T-cell (primary cell): Measurements from ENCODE around the gene LPO. TPM values are rescaled to one million over a fixed set of nuclear protein-coding genes. Genes with fewer than 3 reads are reported as not detected.

Experiments used
- ATAC-seq, 4 experiments: fragments of 200-7000 bp in 3 of 4; fragments of 150-1000 bp in 1 of 4; cut with Tn5 transposase; replicated peaks in 1 of 4; 1 replicate in 3 of 4; 2 replicates in 1 of 4; pipeline ENCODE4 v1.10.0; 2021; ENCODE audit warnings: moderate library complexity in 3 of 4, mild to moderate bottlenecking in 2 of 4, moderate number of reproducible peaks in 1 of 4
- CTCF ChIA-PET, 2 donors: fragments of 300-600 bp; sonication (Branson Sonifier 250); formaldehyde crosslinking; loops; one replicate each; lab custom pipeline; 2022; ENCODE audit warnings: antibody characterized with exemption in 2 of 2; lab: Charles Lee
- POLR2A ChIA-PET, 2 donors: fragments of 300-600 bp; sonication (Branson Sonifier 250); formaldehyde crosslinking; loops; one replicate each; lab custom pipeline; 2022; ENCODE audit warnings: antibody characterized with exemption in 2 of 2; lab: Charles Lee
- DNase-seq, 35 experiments: peaks; one replicate each; pipeline versions ENCODE4 v3.0.0 to v3.0.0-alpha.2; 2013 to 2023
- H3K27ac ChIP-seq: one replicate; pipeline ENCODE4 v1.5.1; 2013; ENCODE audit warnings: low read length
- H3K27me3 ChIP-seq, 2 experiments: replicated peaks in 1 of 2; 1 replicate in 1 of 2; 2 replicates in 1 of 2; pipeline versions ENCODE4 v1.6.1 to v1.7.0; 2013; ENCODE audit warnings: low read length in 1 of 2, mixed read lengths in 1 of 2; ENCODE audit not compliant: control insufficient read depth in 2 of 2, insufficient read depth in 2 of 2; ENCODE audit errors: extremely low read depth in 1 of 2
- H3K36me3 ChIP-seq, 2 donors: 1 replicate in 1 of 2; 2 replicates in 1 of 2; pipeline versions ENCODE4 v1.6.1 to v1.7.0; 2013; ENCODE audit warnings: low read length in 1 of 2; ENCODE audit not compliant: control insufficient read depth in 2 of 2, insufficient read depth in 1 of 2; ENCODE audit errors: extremely low read depth in 1 of 2
- H3K4me1 ChIP-seq, 2 experiments: 1 replicate in 1 of 2; 2 replicates in 1 of 2; pipeline versions ENCODE4 v1.6.1 to v1.7.0; 2013; ENCODE audit warnings: low read length in 2 of 2, mixed read lengths in 1 of 2; ENCODE audit not compliant: insufficient read depth in 2 of 2, control insufficient read depth in 1 of 2; ENCODE audit errors: extremely low read depth in 1 of 2
- H3K4me3 ChIP-seq, 2 donors: 1 replicate in 1 of 2; 2 replicates in 1 of 2; pipeline versions ENCODE4 v1.5.1 to v1.7.0; 2013; ENCODE audit warnings: mild to moderate bottlenecking in 2 of 2, low read length in 1 of 2, moderate library complexity in 1 of 2; ENCODE audit not compliant: control insufficient read depth in 1 of 2; ENCODE audit errors: extremely low read depth in 1 of 2
- H3K9me3 ChIP-seq: 2 replicates; pipeline ENCODE4 v1.7.0; 2013
- H3K27ac Mint-ChIP-seq, 2 donors: one replicate each; pipeline ENCODE4 v1.8.0; 2020 to 2021; ENCODE audit warnings: mild to moderate bottlenecking in 2 of 2, mixed read lengths in 2 of 2
- H3K27me3 Mint-ChIP-seq, 2 donors: one replicate each; pipeline ENCODE4 v1.8.0; 2021 to 2022; ENCODE audit warnings: mixed read lengths in 2 of 2
- H3K36me3 Mint-ChIP-seq: one replicate; pipeline ENCODE4 v1.8.0; 2021; ENCODE audit warnings: mixed read lengths
- H3K4me1 Mint-ChIP-seq, 3 donors: one replicate each; pipeline ENCODE4 v1.8.0; 2020 to 2022; ENCODE audit warnings: mixed read lengths in 3 of 3, mild to moderate bottlenecking in 1 of 3
- H3K4me3 Mint-ChIP-seq, 3 donors: one replicate each; pipeline ENCODE4 v1.8.0; 2020 to 2022; ENCODE audit warnings: mild to moderate bottlenecking in 3 of 3, mixed read lengths in 3 of 3, moderate library complexity in 3 of 3
- H3K9me3 Mint-ChIP-seq, 3 donors: one replicate each; pipeline ENCODE4 v1.8.0; 2020 to 2022; ENCODE audit warnings: mixed read lengths in 3 of 3
- WGBS: methylation state at CpG from one replicate; pipeline ENCODE4 v1.1.5; 2013; ENCODE audit warnings: missing lambda C conversion rate; ENCODE audit not compliant: insufficient coverage; 5-methylcytosine and 5-hydroxymethylcytosine counted together
- total RNA-seq, 35 experiments: library from RNA in 6 of 35; stranded (reverse) in 6 of 35; fragments of 120-200 nt in 1 of 35; gene quantifications; one replicate each; pipeline versions ENCODE4 v1.2.1 to v1.2.4 and lab custom pipeline; 2013 to 2026

LPO gene
- total RNA-seq, 5 donors from 2014 or later (not counting 1 experiment from before 2014, with no cell fraction given), result not detected

GRCh38 chr17:58317421-58318064, 79.2 kb downstream of the LPO start:
- no peaks in the 10 kb centered on the region for H3K9me3 Mint-ChIP-seq
- peak overlapping the region; percentile 73 for H3K27ac ChIP-seq
- peaks cover 3 to 22% of the 10 kb centered on the region in 2 experiments for H3K4me1 ChIP-seq
- no peak overlapping the region for H3K4me3 ChIP-seq
- peaks cover 12 to 20% (median 15%) of the 10 kb centered on the region in 3 donors for H3K4me1 Mint-ChIP-seq
- peaks cover 0 to 32% of the 10 kb centered on the region in 2 donors for H3K36me3 ChIP-seq
- peaks cover 17% of the 10 kb centered on the region for H3K36me3 Mint-ChIP-seq
- H3K27me3 Mint-ChIP-seq, result no peaks in the 10 kb centered on the region
- POLR2A ChIA-PET, result interaction anchor here (0.5 to 2.4 kb wide), 11 partner anchors 10 to 212 kb away, joined by 3 to 25 read pairs (median 3); partner anchors contain the start of genes SUPT4H1 (in 1 of the 2) and TSPOAP1 (in 1 of the 2)
- peak overlapping the region in 1 of 3 donors; percentile 17 for H3K4me3 Mint-ChIP-seq
- DNase-seq (peak; percentile 48 to 88 (median 68)), ATAC-seq (peak; percentile 88 to 93 (median 92))
- H3K9me3 ChIP-seq, result no peaks in the 10 kb centered on the region
- peak overlapping the region; percentile 93 to 95 for H3K27ac Mint-ChIP-seq
- H3K27me3 ChIP-seq, result no peaks in the 10 kb centered on the region
- CTCF ChIA-PET, result interaction anchor here (0.6 to 7.8 kb wide), 42 partner anchors 9 to 1747 kb away, joined by 3 to 191 read pairs (median 5); partner anchors contain the start of genes RNF43 (in 2 of the 2), SUPT4H1 (in 2 of the 2), HSF5 (in 1 of the 2) and MTMR4 (in 1 of the 2)
- 7% methylated on average over 1 of the region's 5 CpGs for WGBS

- peaks cover 12 to 20% (median 15%) of the 10 kb centered on the region in 3 donors for H3K4me1 Mint-ChIP-seq
- peak in 1 of 35 experiments; percentile 22 for DNase-seq
- H3K4me3 Mint-ChIP-seq, result no peak overlapping the region
- no peaks in the 10 kb centered on the region for H3K9me3 Mint-ChIP-seq
- WGBS, result 98% methylated on average over 8 of the region's 9 CpGs
- H3K4me3 ChIP-seq, result no peak overlapping the region
- H3K36me3 ChIP-seq, result peaks cover 0 to 35% of the 10 kb centered on the region in 2 donors
- no peak for ATAC-seq
- POLR2A ChIA-PET, result interaction anchor here (0.8 to 2.4 kb wide), 8 partner anchors 10 to 33 kb away, joined by 3 to 25 read pairs (median 4); partner anchors contain the start of genes SUPT4H1 (in 1 of the 2) and TSPOAP1 (in 1 of the 2)
- H3K4me1 ChIP-seq, result peaks cover 3 to 26% of the 10 kb centered on the region in 2 experiments
- H3K9me3 ChIP-seq, result no peaks in the 10 kb centered on the region
- H3K27me3 ChIP-seq, result no peaks in the 10 kb centered on the region
- CTCF ChIA-PET, result interaction anchor here (0.6 to 7.8 kb wide), 37 partner anchors 9 to 1006 kb away, joined by 3 to 191 read pairs (median 5); partner anchors contain the start of genes RNF43 (in 2 of the 2), SUPT4H1 (in 2 of the 2), HSF5 (in 1 of the 2) and MTMR4 (in 1 of the 2)
- peaks cover 14% of the 10 kb centered on the region for H3K36me3 Mint-ChIP-seq
- H3K27ac ChIP-seq, result peak overlapping the region; percentile 73
- peak overlapping the region; percentile 55 to 58 for H3K27ac Mint-ChIP-seq
- no peaks in the 10 kb centered on the region for H3K27me3 Mint-ChIP-seq
Observed at GRCh38 chr17:58318065-58318481, 79.7 kb downstream of the LPO start.

Other genes starting within 250 kb of the LPO start
- 100 to 1,000 TPM; 112 to 266 (median 261) TPM for gene SRSF1, start 231.3 kb upstream of the LPO start, total RNA-seq
- gene DYNLL2, start 155.2 kb upstream of the LPO start, total RNA-seq, result 10 to 100 TPM; 30.4 to 42.1 (median 34.9) TPM
- gene OR4D1, start 90.2 kb upstream of the LPO start, total RNA-seq, result 1 to 10 TPM; 1.3 to 2.2 (median 1.8) TPM
- gene OR4D2, start 71.6 kb upstream of the LPO start, total RNA-seq, result not detected
- gene EPX, start 45.9 kb upstream of the LPO start, total RNA-seq, result under 1 TPM in 1 of 5 donors, not detected in 4; 0.13 TPM
- 10 to 100 TPM; 12.7 to 32.6 (median 22.3) TPM for gene MKS1, start 19.3 kb upstream of the LPO start, total RNA-seq
- 1 to 10 TPM in 4 of 5 donors, under 1 TPM in 1; 0.32 to 1.9 (median 1.1) TPM for gene MPO, start 42.4 kb downstream of the LPO start, total RNA-seq
- gene TSPOAP1, start 90.2 kb downstream of the LPO start, total RNA-seq, result 10 to 100 TPM; 15.6 to 62.7 (median 19.9) TPM
- 10 to 100 TPM; 40.5 to 77.3 (median 63.2) TPM for gene SUPT4H1, start 113.6 kb downstream of the LPO start, total RNA-seq
- gene RNF43, start 178.9 kb downstream of the LPO start, total RNA-seq, result 1 to 10 TPM; 1.2 to 4.0 (median 1.8) TPM
- gene HSF5, start 249.8 kb downstream of the LPO start, total RNA-seq, result 1 to 10 TPM; 1.7 to 2.8 (median 2.5) TPM